Keratinocyte (primary cell): ENCODE results near the gene RGN. TPM values are rescaled to one million over a fixed set of nuclear protein-coding genes. Genes with fewer than 3 reads are reported as not detected.

Experiments
- DNase-seq: peaks from one replicate; pipeline ENCODE4 v3.0.0-alpha.2; 2011; ENCODE audit warnings: low read depth, missing footprints, low spot score
- FAIRE-seq: peaks from 2 replicates; lab custom pipeline; 2011; peaks lifted over from hg19 to GRCh38; lab: Jason Lieb, UNC
- H2AFZ ChIP-seq: 2 replicates; pipeline ENCODE4 v1.6.0; 2012; ENCODE audit warnings: low read length, control low read depth, inconsistent platforms; ENCODE audit not compliant: control insufficient read depth
- H3K27ac ChIP-seq: 2 replicates; pipeline ENCODE4 v1.5.1; 2011; ENCODE audit warnings: low read length; ENCODE audit not compliant: control insufficient read depth, insufficient read depth
- H3K27me3 ChIP-seq: 3 replicates; pipeline ENCODE4 v1.6.0; 2011; ENCODE audit warnings: low read length; ENCODE audit not compliant: control insufficient read depth, insufficient read depth; ENCODE audit errors: extremely low read depth
- H3K36me3 ChIP-seq, 2 experiments: 2 replicates in 1 of 2; 3 replicates in 1 of 2; pipeline ENCODE4 v1.5.1; 2011; ENCODE audit warnings: low read length in 2 of 2, mild to moderate bottlenecking in 1 of 2; ENCODE audit not compliant: control insufficient read depth in 2 of 2, insufficient read depth in 2 of 2; ENCODE audit errors: extremely low read depth in 1 of 2
- H3K4me1 ChIP-seq: 3 replicates; pipeline ENCODE4 v1.5.1; 2011; ENCODE audit warnings: low read length; ENCODE audit not compliant: control insufficient read depth, insufficient read depth; ENCODE audit errors: extremely low read depth
- H3K4me2 ChIP-seq: 3 replicates; pipeline ENCODE4 v1.6.0; 2011; ENCODE audit warnings: low read depth, low read length; ENCODE audit not compliant: control insufficient read depth, insufficient read depth; ENCODE audit errors: extremely low read depth
- H3K4me3 ChIP-seq, 3 experiments: fragments of 200-600 bp in 1 of 3; sonication (generic) in 1 of 3; 2 replicates in 2 of 3; 3 replicates in 1 of 3; pipeline ENCODE4 v1.5.1; 2011 to 2016; ENCODE audit warnings: low read length in 3 of 3, mild to moderate bottlenecking in 3 of 3, control low read depth in 2 of 3, inconsistent platforms in 1 of 3, low read depth in 1 of 3, mixed read lengths in 1 of 3, mixed run types in 1 of 3, moderate library complexity in 1 of 3; ENCODE audit not compliant: control insufficient read depth in 2 of 3, insufficient read depth in 2 of 3; ENCODE audit errors: extremely low read depth in 1 of 3
- H3K79me2 ChIP-seq: 2 replicates; pipeline ENCODE4 v1.6.0; 2012; ENCODE audit warnings: low read length; ENCODE audit not compliant: control insufficient read depth, insufficient read depth
- H3K9ac ChIP-seq: 3 replicates; pipeline ENCODE4 v1.6.0; 2011; ENCODE audit warnings: low read length; ENCODE audit not compliant: control insufficient read depth, insufficient read depth; ENCODE audit errors: extremely low read depth
- H3K9me1 ChIP-seq: 3 replicates; pipeline ENCODE4 v1.6.0; 2011; ENCODE audit warnings: low read length; ENCODE audit not compliant: control insufficient read depth, insufficient read depth; ENCODE audit errors: extremely low read depth
- H3K9me3 ChIP-seq: 2 replicates; pipeline ENCODE4 v1.5.1; 2012; ENCODE audit warnings: low read depth, low read length; ENCODE audit not compliant: control insufficient read depth
- H4K20me1 ChIP-seq: 3 replicates; pipeline ENCODE4 v1.6.0; 2011; ENCODE audit warnings: low read length; ENCODE audit not compliant: control insufficient read depth, insufficient read depth; ENCODE audit errors: extremely low read depth
- CTCF ChIP-seq, 3 experiments: IDR thresholded peaks in 1 of 3; conservative IDR thresholded peaks in 1 of 3; optimal IDR thresholded peaks in 1 of 3; 2 replicates in 2 of 3; 3 replicates in 1 of 3; pipeline versions ENCODE3 to v1.5.1; 2011; ENCODE audit warnings: low read length in 3 of 3, mild to moderate bottlenecking in 3 of 3, moderate library complexity in 2 of 3, control low read depth in 1 of 3, inconsistent platforms in 1 of 3; ENCODE audit not compliant: insufficient read depth in 2 of 3; ENCODE audit errors: extremely low read depth in 1 of 3
- EZH2 ChIP-seq: IDR thresholded peaks from one replicate; pipeline ENCODE4 v1.6.1; 2012; ENCODE audit warnings: inconsistent platforms, mild to moderate bottlenecking, low read length, moderate library complexity
- dilution Hi-C: fragments of 300-500 bp; cut with MboI; formaldehyde crosslinking; loops from one replicate; pipeline ENCODE4 v1.7.0; 2020; ENCODE audit warnings: low sequenced_read_pairs; ENCODE audit not compliant: extremely low pct_ligation_motif_present
- polyA plus RNA-seq, 5 experiments: library from polyadenylated mRNA; depleted of rRNA in 3 of 5; stranded (reverse) in 3 of 5; stranded (forward) in 1 of 5; unstranded in 1 of 5; fragments of >200 nt; gene quantifications; 1 replicate in 1 of 5; 2 replicates in 3 of 5; 3 replicates in 1 of 5; pipeline versions ENCODE4 v1.2.1 to v1.2.3, GENCODE V29; 2011 to 2012; ENCODE audit warnings: missing spikeins in 2 of 5, low read depth in 1 of 5, low replicate concordance in 1 of 5

Gene RGN
- polyA plus RNA-seq, 1 donor (not counting 4 experiments of a cell fraction or from before 2014, with no cell fraction given), result not detected

GRCh38 chrX:47060708-47061107 lies 17.5 kb upstream of the RGN start:
- Histone ChIP-seq H3K27me3 (no peaks in the 10 kb centered on the region), H3K9ac (no peak overlapping the region), H3K9me3 (no peaks in the 10 kb centered on the region), H3K36me3 (peaks cover 3 to 5% of the 10 kb centered on the region in 2 experiments), H3K4me2 (no peak overlapping the region), H3K4me3 (no peak overlapping the region), H4K20me1 (no peaks in the 10 kb centered on the region), H2AFZ (no peak overlapping the region), H3K79me2 (no peaks in the 10 kb centered on the region), H3K4me1 (no peaks in the 10 kb centered on the region), H3K27ac (no peak overlapping the region), H3K9me1 (no peaks in the 10 kb centered on the region)
- DNase-seq (no peak), FAIRE-seq (no peak)
- dilution Hi-C loops, result no loop called here
- TF ChIP-seq EZH2 (no peak), CTCF (optimal IDR thresholded peaks at IDR 0.05 in 1 of 3, IDR thresholded peaks at IDR 0.05 in 1 of 3, conservative IDR thresholded peaks at IDR 0.05 in 1 of 3; ENCODE audit: extremely low read depth in 1 of 3, insufficient read depth in 2 of 3, low read length in 3 of 3) (no peak)

GRCh38 chrX:47061238-47061919 lies 16.9 kb upstream of the RGN start:
- H3K27ac ChIP-seq, result no peak overlapping the region
- DNase-seq, result no peak
- no peaks in the 10 kb centered on the region for H3K9me3 ChIP-seq
- H3K4me3 ChIP-seq, result no peak overlapping the region
- no peaks in the 10 kb centered on the region for H3K9me1 ChIP-seq
- H3K9ac ChIP-seq, result no peak overlapping the region
- no peaks in the 10 kb centered on the region for H3K27me3 ChIP-seq
- TF ChIP-seq EZH2, result no peak
- TF ChIP-seq CTCF (optimal IDR thresholded peaks at IDR 0.05 in 1 of 3, IDR thresholded peaks at IDR 0.05 in 1 of 3, conservative IDR thresholded peaks at IDR 0.05 in 1 of 3; ENCODE audit: extremely low read depth in 1 of 3, insufficient read depth in 2 of 3, low read length in 3 of 3), result no peak
- no peak overlapping the region for H2AFZ ChIP-seq
- H3K4me2 ChIP-seq, result no peak overlapping the region
- no peaks in the 10 kb centered on the region for H3K4me1 ChIP-seq
- peaks cover 3 to 5% of the 10 kb centered on the region in 2 experiments for H3K36me3 ChIP-seq
- dilution Hi-C loops, result no loop called here
- H3K79me2 ChIP-seq, result no peaks in the 10 kb centered on the region
- H4K20me1 ChIP-seq, result no peaks in the 10 kb centered on the region
- FAIRE-seq, result no peak
